GM12864 (cell line): ENCODE data around the gene MYH6.

Experiments used
- DNase-seq: peaks from one replicate; pipeline ENCODE4 v3.0.0-alpha.2; 2011; ENCODE audit warnings: low read depth
- H3K4me3 ChIP-seq: 2 replicates; pipeline ENCODE4 v1.5.1; 2011; ENCODE audit warnings: mild to moderate bottlenecking, low read depth, low read length, control low read depth
- CTCF ChIP-seq: IDR thresholded peaks from 2 replicates; pipeline ENCODE4 v1.5.1; 2011; ENCODE audit warnings: low read depth, mild to moderate bottlenecking, moderate library complexity, low read length, control low read depth, inconsistent platforms; ENCODE audit errors: missing control alignments

Gene MYH6

GRCh38 chr14:23355871-23356435 lies 52.1 kb downstream of the MYH6 start:
- TF ChIP-seq CTCF = no peak
- no peak for DNase-seq

GRCh38 chr14:23354990-23355389 lies 53.1 kb downstream of the MYH6 start:
- TF ChIP-seq CTCF = no peak
- H3K4me3 ChIP-seq = no peak overlapping the region
- DNase-seq = no peak

More at GRCh38 chr14:23355871-23356435, 52.1 kb downstream of the MYH6 start:
- no peak overlapping the region for H3K4me3 ChIP-seq

GRCh38 chr14:23353433-23353780 lies 54.7 kb downstream of the MYH6 start:
- no peak for TF ChIP-seq CTCF
- DNase-seq = no peak

GRCh38 chr14:23352506-23353432 lies 55.3 kb downstream of the MYH6 start, which contains the start of gene SLC22A17:
Gene SLC22A17, minus strand, starts transcription at chr14:23352887.
- DNase-seq = no peak
- no peak within 1 kb of the TSS for H3K4me3 ChIP-seq
- no peak for TF ChIP-seq CTCF

More at GRCh38 chr14:23353433-23353780, 54.7 kb downstream of the MYH6 start:
- no peak overlapping the region for H3K4me3 ChIP-seq

- no peak for DNase-seq
- no peak overlapping the region for H3K4me3 ChIP-seq
- TF ChIP-seq CTCF = no peak
These were observed 56.2 kb downstream of the MYH6 start for GRCh38 chr14:23351681-23352505.

GRCh38 chr14:23349156-23349845 lies 58.8 kb downstream of the MYH6 start:
- DNase-seq = no peak
- TF ChIP-seq CTCF = no peak
- no peak overlapping the region for H3K4me3 ChIP-seq
